MCF 10A (cell line): Measurements from ENCODE around the gene RPTOR. TPM values are rescaled to one million over a fixed set of nuclear protein-coding genes. Genes with fewer than 3 reads are reported as not detected.

Source experiments
- BruUV-seq: library from RNA; stranded (reverse); fragments of 400-500 nt; replicated peaks from 2 replicates; lab custom pipeline; 2021; lab: Mats Ljungman, UMichigan
- CTCF ChIA-PET: fragments of 300-600 bp; sonication (Branson Sonifier 250); formaldehyde crosslinking; extraction: SDS; loops from one replicate; lab custom pipeline; 2021; ENCODE audit warnings: antibody characterized with exemption, inconsistent platforms; lab: Yijun Ruan, JAX
- POLR2A ChIA-PET: fragments of 300-600, 350-650 bp; sonication (Branson Sonifier 250); formaldehyde crosslinking; extraction: SDS; loops from one replicate; lab custom pipeline; 2020; ENCODE audit warnings: antibody characterized with exemption, inconsistent platforms; lab: Yijun Ruan, JAX
- DNase-seq: peaks from one replicate; pipeline ENCODE4 v3.0.0-alpha.2; 2018; ENCODE audit not compliant: unreplicated experiment
- H3K27ac Mint-ChIP-seq: one replicate; pipeline ENCODE4 v1.8.0; 2022; ENCODE audit warnings: mild to moderate bottlenecking, low read depth, mixed read lengths; ENCODE audit not compliant: unreplicated experiment
- H3K27me3 Mint-ChIP-seq: one replicate; pipeline ENCODE4 v1.8.0; 2022; ENCODE audit warnings: mixed read lengths; ENCODE audit not compliant: insufficient read depth, unreplicated experiment
- H3K36me3 Mint-ChIP-seq: one replicate; pipeline ENCODE4 v1.8.0; 2022; ENCODE audit warnings: mild to moderate bottlenecking, moderate library complexity, mixed read lengths; ENCODE audit not compliant: insufficient read depth, unreplicated experiment
- H3K4me1 Mint-ChIP-seq: one replicate; pipeline ENCODE4 v1.8.0; 2022; ENCODE audit warnings: mixed read lengths; ENCODE audit not compliant: insufficient read depth, unreplicated experiment
- H3K4me3 Mint-ChIP-seq: one replicate; pipeline ENCODE4 v1.8.0; 2022; ENCODE audit warnings: mild to moderate bottlenecking, moderate library complexity, mixed read lengths; ENCODE audit not compliant: unreplicated experiment
- H3K9me3 Mint-ChIP-seq: one replicate; pipeline ENCODE4 v1.8.0; 2022; ENCODE audit warnings: mixed read lengths; ENCODE audit not compliant: unreplicated experiment
- intact Hi-C: fragments of 100-400 bp; cut with micrococcal nuclease; formaldehyde crosslinking; loops from 2 replicates; pipeline ENCODE4 v1.14.1; 2022
- total RNA-seq: library from RNA; stranded (reverse); gene quantifications from 2 replicates; pipeline ENCODE4 v1.2.3, GENCODE V29; 2022
- TF ChIP-seq, protein P1 (sequence below): fragments of 200-600 bp; IDR thresholded peaks from one replicate; pipeline ENCODE4 v1.8.0; 2022; ENCODE audit warnings: antibody characterized with exemption, mild to moderate bottlenecking; ENCODE audit not compliant: unreplicated experiment

Gene RPTOR
- total RNA-seq, 1 experiment from 2014 or later: 41.3 TPM

DNA sequence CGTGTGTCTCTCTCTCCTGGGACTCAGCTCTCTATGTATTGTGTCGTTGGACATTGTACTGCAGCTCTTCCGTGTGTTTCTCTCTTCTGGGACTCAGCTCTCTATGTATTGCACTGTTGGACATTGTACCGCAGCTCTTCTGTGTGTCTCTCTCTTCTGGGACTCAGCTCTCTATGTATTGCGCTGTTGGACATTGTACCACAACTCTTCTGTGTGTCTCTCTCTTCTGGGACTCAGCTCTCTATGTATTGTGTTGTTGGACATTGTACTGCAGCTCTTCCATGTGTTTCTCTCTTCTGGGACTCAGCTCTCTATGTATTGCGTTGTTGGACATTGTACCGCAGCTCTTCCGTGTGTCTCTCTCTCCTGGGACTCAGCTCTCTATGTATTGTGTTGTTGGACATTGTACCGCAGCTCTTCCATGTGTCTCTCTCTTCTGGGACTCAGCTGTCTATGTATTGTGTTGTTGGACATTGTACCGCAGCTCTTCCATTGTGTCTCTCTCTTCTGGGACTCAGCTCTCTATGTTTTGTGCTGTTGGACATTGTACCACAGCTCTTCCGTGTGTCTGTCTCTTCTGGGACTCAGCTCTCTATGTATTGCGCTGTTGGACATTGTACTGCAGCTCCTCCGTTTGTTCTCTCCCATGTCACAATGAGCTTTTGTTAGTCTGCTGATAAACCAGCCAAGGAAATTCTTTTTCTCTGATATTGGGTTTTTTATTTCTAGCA lies 84.8 kb downstream of the RPTOR start:
- Mint-ChIP-seq H3K27me3 (no peaks in the 10 kb centered on the region), H3K27ac (no peak overlapping the region), H3K4me1 (no peaks in the 10 kb centered on the region), H3K9me3 (no peaks in the 10 kb centered on the region), H3K36me3 (peaks cover 11% of the 10 kb centered on the region), H3K4me3 (no peak overlapping the region)
- TF ChIP-seq, protein P1, sequence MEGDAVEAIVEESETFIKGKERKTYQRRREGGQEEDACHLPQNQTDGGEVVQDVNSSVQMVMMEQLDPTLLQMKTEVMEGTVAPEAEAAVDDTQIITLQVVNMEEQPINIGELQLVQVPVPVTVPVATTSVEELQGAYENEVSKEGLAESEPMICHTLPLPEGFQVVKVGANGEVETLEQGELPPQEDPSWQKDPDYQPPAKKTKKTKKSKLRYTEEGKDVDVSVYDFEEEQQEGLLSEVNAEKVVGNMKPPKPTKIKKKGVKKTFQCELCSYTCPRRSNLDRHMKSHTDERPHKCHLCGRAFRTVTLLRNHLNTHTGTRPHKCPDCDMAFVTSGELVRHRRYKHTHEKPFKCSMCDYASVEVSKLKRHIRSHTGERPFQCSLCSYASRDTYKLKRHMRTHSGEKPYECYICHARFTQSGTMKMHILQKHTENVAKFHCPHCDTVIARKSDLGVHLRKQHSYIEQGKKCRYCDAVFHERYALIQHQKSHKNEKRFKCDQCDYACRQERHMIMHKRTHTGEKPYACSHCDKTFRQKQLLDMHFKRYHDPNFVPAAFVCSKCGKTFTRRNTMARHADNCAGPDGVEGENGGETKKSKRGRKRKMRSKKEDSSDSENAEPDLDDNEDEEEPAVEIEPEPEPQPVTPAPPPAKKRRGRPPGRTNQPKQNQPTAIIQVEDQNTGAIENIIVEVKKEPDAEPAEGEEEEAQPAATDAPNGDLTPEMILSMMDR: no peak
- ChIA-PET CTCF (interaction anchor here (0.6 kb wide), 1 partner anchor 8 kb away, joined by 3 read pairs; no protein-coding TSS in a partner anchor), POLR2A (interaction anchor here (1.6 kb wide), 2 partner anchors 14 to 175 kb away, joined by 3 to 7 read pairs; no protein-coding TSS in a partner anchor)
- no TSS peak for BruUV-seq
- intact Hi-C loops: no loop called here
- no peak for DNase-seq

DNA sequence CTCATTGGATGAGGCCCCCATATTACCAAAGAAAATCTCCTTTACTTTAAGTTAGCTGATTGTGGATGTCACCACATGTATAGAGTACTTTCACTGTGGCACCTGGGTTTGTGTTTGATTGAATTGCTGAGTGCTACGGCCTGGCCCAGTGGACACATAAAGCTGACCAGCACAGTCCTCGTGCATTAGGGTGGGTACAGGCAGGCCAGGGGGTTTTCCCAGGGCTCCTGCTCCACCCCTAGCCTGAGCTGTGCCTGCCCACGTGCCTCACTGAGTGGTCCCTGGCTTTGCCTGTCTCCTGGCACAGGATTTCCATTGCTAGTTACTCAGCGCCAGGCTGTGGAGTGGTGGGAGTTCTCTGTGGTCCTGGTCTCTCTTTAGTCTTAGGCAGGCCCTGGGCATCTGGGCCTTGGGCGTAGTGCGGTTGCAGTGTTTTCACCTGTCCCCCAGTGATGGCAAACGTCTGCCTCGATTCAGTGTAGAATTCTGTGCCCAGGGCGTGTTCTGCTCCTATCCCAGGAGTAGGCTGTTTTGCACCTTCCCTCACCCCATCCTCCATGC lies 86.0 kb downstream of the RPTOR start:
- TF ChIP-seq, protein P1: no peak
- Mint-ChIP-seq H3K27ac (no peak overlapping the region), H3K27me3 (no peaks in the 10 kb centered on the region), H3K4me3 (no peak overlapping the region), H3K4me1 (no peaks in the 10 kb centered on the region), H3K36me3 (peaks cover 9% of the 10 kb centered on the region), H3K9me3 (no peaks in the 10 kb centered on the region)
- ChIA-PET CTCF (interaction anchor here (1.0 kb wide), 1 partner anchor 67 kb away, joined by 3 read pairs; no protein-coding TSS in a partner anchor), POLR2A (no interaction called here)
- no TSS peak for BruUV-seq
- DNase-seq: no peak
- intact Hi-C loops: no loop called here

DNA sequence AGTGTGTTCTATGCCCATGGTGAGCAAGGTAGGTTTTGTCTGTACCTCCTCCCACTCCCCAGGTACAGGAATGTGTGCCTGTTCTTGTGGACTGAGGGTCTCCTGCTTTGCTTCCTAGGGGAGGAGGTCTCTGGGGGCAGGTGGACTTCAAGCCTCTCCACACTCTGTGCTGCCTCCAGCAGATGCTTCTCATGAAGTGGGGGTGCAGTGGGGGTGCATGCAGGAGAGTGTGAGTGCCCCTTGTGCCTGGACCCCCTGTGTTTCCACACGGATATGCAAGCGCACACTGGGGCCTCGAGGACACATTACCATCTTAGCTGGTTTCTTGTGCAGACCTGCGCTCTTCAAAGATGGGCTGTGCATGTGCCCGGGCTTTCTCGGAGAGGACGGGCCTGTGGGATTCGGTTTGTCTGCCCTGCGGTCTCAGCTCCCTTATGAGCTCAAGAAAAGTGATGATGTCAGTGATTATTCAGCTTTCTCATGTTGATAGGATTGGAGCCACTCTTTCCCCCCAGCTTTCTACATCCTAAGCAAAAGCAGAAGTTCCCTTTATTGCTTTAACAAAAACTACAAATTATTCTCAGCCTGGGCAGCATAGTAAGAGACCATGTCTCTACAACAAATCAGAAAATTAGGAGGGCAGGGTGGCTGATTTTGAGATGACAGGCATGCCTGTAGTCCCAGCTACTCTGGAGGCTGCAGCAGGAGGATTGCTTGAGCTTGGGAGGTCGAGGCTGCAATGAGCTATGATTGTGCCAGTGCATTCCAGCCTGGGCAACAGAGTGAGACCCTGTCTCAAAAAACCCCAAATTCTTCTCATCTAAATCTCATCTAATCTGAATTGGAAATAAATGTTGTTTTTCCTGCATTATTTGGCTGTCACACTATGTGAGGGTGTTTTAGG lies 86.8 kb downstream of the RPTOR start:
- CTCF ChIA-PET: interaction anchor here (0.6 to 1.0 kb wide), 2 partner anchors 25 to 68 kb away, joined by 3 read pairs; no protein-coding TSS in a partner anchor
- H3K9me3 Mint-ChIP-seq: no peaks in the 10 kb centered on the region
- no peak overlapping the region for H3K4me3 Mint-ChIP-seq
- BruUV-seq: no TSS peak
- peaks cover 10% of the 10 kb centered on the region for H3K36me3 Mint-ChIP-seq
- TF ChIP-seq, protein P1: no peak
- no peaks in the 10 kb centered on the region for H3K4me1 Mint-ChIP-seq
- POLR2A ChIA-PET: no interaction called here
- no peak overlapping the region for H3K27ac Mint-ChIP-seq
- no peaks in the 10 kb centered on the region for H3K27me3 Mint-ChIP-seq
- no peak for DNase-seq
- intact Hi-C loops: no loop called here
